GM12892 (cell line): Measurements from ENCODE around the gene ZIC1.

Experiments used
- POLR2A ChIP-seq: IDR thresholded peaks from 2 replicates; pipeline ENCODE4 v1.6.1; 2011; ENCODE audit warnings: low read depth, low read length, control low read depth
- POLR2AphosphoS5 ChIP-seq: IDR thresholded peaks from 2 replicates; pipeline ENCODE4 v1.6.1; 2011; ENCODE audit warnings: low read depth, low read length, control low read depth
- TAF1 ChIP-seq: IDR thresholded peaks from 2 replicates; pipeline ENCODE4 v1.6.1; 2011; ENCODE audit warnings: low read depth, mild to moderate bottlenecking, control low read depth, low read length, borderline replicate concordance

DNA sequence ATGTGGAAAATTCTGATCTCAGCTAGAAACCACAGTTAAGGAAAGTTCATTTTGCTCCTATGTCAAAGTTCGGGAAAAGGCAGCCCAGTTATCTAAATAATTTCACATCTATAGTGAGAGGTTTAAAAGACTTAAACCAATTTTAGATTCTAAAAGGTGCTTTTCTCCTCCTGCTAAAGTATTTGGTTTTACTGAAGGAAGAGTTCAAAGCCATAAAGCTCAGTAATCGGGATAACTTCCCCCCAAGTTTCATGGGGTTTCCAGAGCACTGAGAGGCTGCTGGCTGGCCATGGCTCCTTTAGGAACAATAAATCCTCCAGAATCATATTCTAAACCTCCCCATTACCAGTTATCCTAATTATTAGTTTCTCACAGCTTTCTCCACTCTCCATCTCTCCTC lies 41.0 kb upstream of the ZIC1 start:
- TF ChIP-seq POLR2AphosphoS5 = no peak
- no peak for TF ChIP-seq TAF1
- no peak for TF ChIP-seq POLR2A
